DND-41 (cell line): ENCODE data around the gene PLCB4.

Experiments used
- CTCF ChIP-seq: IDR thresholded peaks from 2 replicates; pipeline ENCODE4 v1.5.1; 2012; ENCODE audit warnings: borderline replicate concordance, low read length, moderate library complexity, mild to moderate bottlenecking; ENCODE audit not compliant: poor library complexity, severe bottlenecking; ENCODE audit errors: extremely low read depth
- EZH2 ChIP-seq: IDR thresholded peaks from 3 replicates; pipeline ENCODE4 v1.6.1; 2012; ENCODE audit warnings: borderline replicate concordance, low read depth, mild to moderate bottlenecking, moderate library complexity, low read length, inconsistent platforms; ENCODE audit not compliant: severe bottlenecking

- no peak for TF ChIP-seq CTCF
- TF ChIP-seq EZH2 = no peak
Measured at GRCh38 chr20:9070304-9070703, 1.4 kb downstream of the PLCB4 start.
